Natural killer cell (primary cell): ENCODE measurements around the gene KRTAP9-7. TPM values are rescaled to one million over a fixed set of nuclear protein-coding genes. Genes with fewer than 3 reads are reported as not detected.

Experiments used
- ATAC-seq, 3 donors: fragments of 150-1000 bp in 2 of 3; fragments of 200-7000 bp in 1 of 3; cut with Tn5 transposase; 1 replicate in 1 of 3; 2 replicates in 2 of 3; pipeline ENCODE4 v1.10.0; 2021; ENCODE audit warnings: mild to moderate bottlenecking in 2 of 3, moderate library complexity in 2 of 3
- DNase-seq, 2 donors: peaks; one replicate each; pipeline versions ENCODE4 v3.0.0 to v3.0.0-alpha.2; 2013 to 2021; ENCODE audit warnings: mixed read lengths in 1 of 2
- H3K27ac ChIP-seq: one replicate; pipeline ENCODE4 v1.5.1; 2013; ENCODE audit warnings: mild to moderate bottlenecking, low read length
- H3K27me3 ChIP-seq: one replicate; pipeline ENCODE4 v1.6.1; 2013; ENCODE audit warnings: low read length; ENCODE audit not compliant: control insufficient read depth, insufficient read depth
- H3K36me3 ChIP-seq: one replicate; pipeline ENCODE4 v1.6.1; 2013; ENCODE audit warnings: low read length; ENCODE audit not compliant: control insufficient read depth, insufficient read depth
- H3K4me1 ChIP-seq: one replicate; pipeline ENCODE4 v1.6.1; 2013; ENCODE audit warnings: low read length; ENCODE audit not compliant: control insufficient read depth, insufficient read depth
- H3K4me3 ChIP-seq: one replicate; pipeline ENCODE4 v1.5.1; 2013; ENCODE audit warnings: low read length
- H3K9me3 ChIP-seq: one replicate; pipeline ENCODE4 v1.6.1; 2013; ENCODE audit warnings: low read length; ENCODE audit not compliant: control insufficient read depth, insufficient read depth
- H3K27ac Mint-ChIP-seq, 2 donors: one replicate each; pipeline ENCODE4 v1.8.0; 2022; ENCODE audit warnings: mild to moderate bottlenecking in 2 of 2, mixed read lengths in 2 of 2, moderate library complexity in 1 of 2
- H3K27me3 Mint-ChIP-seq, 2 donors: one replicate each; pipeline ENCODE4 v1.8.0; 2022; ENCODE audit warnings: low read depth in 2 of 2, mixed read lengths in 2 of 2
- H3K36me3 Mint-ChIP-seq: one replicate; pipeline ENCODE4 v1.8.0; 2022; ENCODE audit warnings: mixed read lengths
- H3K4me1 Mint-ChIP-seq, 2 donors: one replicate each; pipeline ENCODE4 v1.8.0; 2022; ENCODE audit warnings: mixed read lengths in 2 of 2
- H3K4me3 Mint-ChIP-seq: one replicate; pipeline ENCODE4 v1.8.0; 2022; ENCODE audit warnings: mild to moderate bottlenecking, moderate library complexity, mixed read lengths
- H3K9me3 Mint-ChIP-seq, 2 donors: one replicate each; pipeline ENCODE4 v1.8.0; 2022; ENCODE audit warnings: mixed read lengths in 2 of 2
- CTCF ChIP-seq: fragments of 200-600 bp; IDR thresholded peaks from one replicate; pipeline ENCODE4 v1.8.0; 2022; ENCODE audit warnings: antibody characterized with exemption
- WGBS: methylation state at CpG from one replicate; pipeline ENCODE4 v1.1.7; 2013; ENCODE audit warnings: missing lambda C conversion rate; ENCODE audit not compliant: insufficient coverage; 5-methylcytosine and 5-hydroxymethylcytosine counted together
- intact Hi-C: fragments of 100-400 bp; cut with micrococcal nuclease; formaldehyde crosslinking; loops from one replicate; pipeline ENCODE4 v1.14.2; 2022
- total RNA-seq, 4 donors: library from RNA; stranded (reverse); fragments of 120-200 nt in 1 of 4; gene quantifications; one replicate each; pipeline versions ENCODE4 v1.2.3 to v1.2.4, GENCODE V29; 2013 to 2022

The KRTAP9-7 gene
- total RNA-seq, 3 donors from 2014 or later (not counting 1 experiment from before 2014, with no cell fraction given), result not detected

GRCh38 chr17:41311111-41311510 lies 35.6 kb downstream of the KRTAP9-7 start:
- intact Hi-C loops, result no loop called here
- Mint-ChIP-seq H3K27ac (no peak overlapping the region), H3K9me3 (no peaks in the 10 kb centered on the region), H3K4me3 (no peak overlapping the region), H3K4me1 (peaks cover 45 to 49% of the 10 kb centered on the region in 2 donors), H3K36me3 (no peaks in the 10 kb centered on the region), H3K27me3 (peaks cover 7 to 8% of the 10 kb centered on the region in 2 donors)
- Histone ChIP-seq H3K4me1 (peaks cover 38% of the 10 kb centered on the region), H3K27ac (no peak overlapping the region), H3K36me3 (no peaks in the 10 kb centered on the region), H3K4me3 (no peak overlapping the region), H3K27me3 (no peaks in the 10 kb centered on the region), H3K9me3 (no peaks in the 10 kb centered on the region)
- DNase-seq (no peak), ATAC-seq (no peak)
- TF ChIP-seq CTCF, result no peak
- WGBS, result 77% methylated on average over 1 of the region's 1 CpG

- intact Hi-C loops, result no loop called here
- Histone ChIP-seq H3K4me3 (no peak within 1 kb of the TSS), H3K4me1 (peaks cover 3% of the 10 kb centered on the region), H3K9me3 (no peaks in the 10 kb centered on the region), H3K36me3 (no peaks in the 10 kb centered on the region), H3K27me3 (no peaks in the 10 kb centered on the region), H3K27ac (no peak within 1 kb of the TSS)
- Mint-ChIP-seq H3K27me3 (peaks cover 8 to 10% of the 10 kb centered on the region in 2 donors), H3K27ac (no peak within 1 kb of the TSS), H3K4me1 (peaks cover 5 to 10% of the 10 kb centered on the region in 2 donors), H3K36me3 (no peaks in the 10 kb centered on the region), H3K9me3 (peaks cover 0 to 3% of the 10 kb centered on the region in 2 donors), H3K4me3 (no peak within 1 kb of the TSS)
- TF ChIP-seq CTCF, result no peak
- ATAC-seq (no peak), DNase-seq (no peak)
- WGBS, result 93% methylated on average over 24 of the region's 24 CpGs
Observed at GRCh38 chr17:41315204-41315794, 39.8 kb downstream of the KRTAP9-7 start, which contains the start of gene KRTAP17-1. Gene KRTAP17-1, minus strand, starts transcription at chr17:41315710. Its CDS starts 60 bp downstream, at chr17:41315650.

DNA sequence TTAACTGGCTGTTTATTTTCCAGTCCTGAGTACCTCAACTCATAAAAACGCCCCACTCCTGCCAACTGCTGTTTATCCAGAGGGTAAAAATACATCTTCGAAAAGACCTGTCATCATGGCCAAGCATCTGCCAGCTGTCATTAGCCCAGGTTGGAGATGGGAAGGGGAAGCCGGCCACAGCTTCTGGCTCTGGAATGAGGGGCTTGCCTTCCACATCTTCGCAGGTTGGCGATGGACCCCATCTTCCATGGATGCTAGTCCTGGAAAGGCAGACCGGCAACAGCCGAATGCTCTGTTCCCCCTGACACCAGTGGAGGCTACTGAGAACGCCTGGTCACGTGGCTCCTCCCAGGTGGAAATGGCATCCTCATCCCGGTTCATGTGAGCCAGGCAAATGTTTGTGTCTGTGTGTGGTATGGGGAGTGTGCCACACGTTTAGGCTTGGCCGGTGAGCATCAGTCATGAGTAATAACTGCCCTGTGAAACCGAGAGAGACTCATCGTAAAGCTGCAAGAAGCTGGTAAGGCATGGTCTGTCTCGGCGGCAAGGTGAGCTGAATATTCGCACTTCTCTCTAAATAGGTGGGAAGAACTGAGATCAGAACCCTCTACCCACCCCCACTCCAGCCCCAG lies 40.4 kb downstream of the KRTAP9-7 start:
- ATAC-seq (no peak), DNase-seq (no peak)
- intact Hi-C loops, result no loop called here
- TF ChIP-seq CTCF, result no peak
- Mint-ChIP-seq H3K4me1 (peaks cover 3% of the 10 kb centered on the region in 2 donors), H3K9me3 (peaks cover 0 to 3% of the 10 kb centered on the region in 2 donors), H3K4me3 (no peak overlapping the region), H3K36me3 (no peaks in the 10 kb centered on the region), H3K27ac (no peak overlapping the region), H3K27me3 (peaks cover 8 to 10% of the 10 kb centered on the region in 2 donors)
- H3K27me3 ChIP-seq, result no peaks in the 10 kb centered on the region
- H3K9me3 ChIP-seq, result no peaks in the 10 kb centered on the region
- no peaks in the 10 kb centered on the region for H3K4me1 ChIP-seq
- H3K27ac ChIP-seq, result no peak overlapping the region
- H3K36me3 ChIP-seq, result no peaks in the 10 kb centered on the region
- no peak overlapping the region for H3K4me3 ChIP-seq
- 90% methylated on average over 17 of the region's 17 CpGs for WGBS
